H1 (cell line): Measurements from ENCODE around the gene GAS7. TPM values are rescaled to one million over a fixed set of nuclear protein-coding genes. Genes with fewer than 3 reads are reported as not detected.

ENCODE experiments used
- CTCF ChIA-PET: fragments of 300-600 bp; sonication (Branson Sonifier 250); formaldehyde crosslinking; loops from one replicate; lab custom pipeline; 2021; ENCODE audit not compliant: partially characterized antibody; lab: Charles Lee
- POLR2A ChIA-PET: fragments of 300-600 bp; sonication (Branson Sonifier 250); formaldehyde crosslinking; loops from one replicate; lab custom pipeline; 2021; ENCODE audit warnings: inconsistent platforms; ENCODE audit not compliant: partially characterized antibody; lab: Charles Lee
- DNase-seq, 2 experiments: peaks; one replicate each; pipeline versions ENCODE4 v3.0.0 to v3.0.0-alpha.2; 2010 to 2022; ENCODE audit warnings: low spot score in 2 of 2, low read depth in 1 of 2, mixed read lengths in 1 of 2
- FAIRE-seq: peaks from 2 replicates; lab custom pipeline; 2011; peaks lifted over from hg19 to GRCh38; lab: Jason Lieb, UNC
- H2AFZ ChIP-seq: 2 replicates; pipeline ENCODE4 v1.8.1; 2012; ENCODE audit warnings: low read length, inconsistent platforms
- H2AK5ac ChIP-seq: 2 replicates; pipeline ENCODE4 v1.6.1; 2013; ENCODE audit warnings: low read depth, low read length
- H2BK120ac ChIP-seq: replicated peaks from 2 replicates; pipeline ENCODE3; 2013; ENCODE audit warnings: low read depth, low read length, inconsistent platforms
- H2BK12ac ChIP-seq: 2 replicates; pipeline ENCODE4 v1.6.1; 2013; ENCODE audit warnings: low read depth, low read length
- H2BK15ac ChIP-seq: 2 replicates; pipeline ENCODE4 v1.6.1; 2013; ENCODE audit warnings: low read length
- H2BK20ac ChIP-seq: 2 replicates; pipeline ENCODE4 v1.6.1; 2013; ENCODE audit warnings: low read length
- H2BK5ac ChIP-seq: 2 replicates; pipeline ENCODE4 v1.6.1; 2013; ENCODE audit warnings: low read depth, low read length
- H3K14ac ChIP-seq: 2 replicates; pipeline ENCODE4 v1.6.1; 2013; ENCODE audit warnings: inconsistent platforms; ENCODE audit not compliant: insufficient read length
- H3K18ac ChIP-seq: 2 replicates; pipeline ENCODE4 v1.6.1; 2013; ENCODE audit warnings: low read length; ENCODE audit errors: extremely low read depth
- H3K23ac ChIP-seq: 2 replicates; pipeline ENCODE4 v1.6.1; 2013; ENCODE audit warnings: inconsistent platforms; ENCODE audit not compliant: insufficient read length
- H3K23me2 ChIP-seq: 2 replicates; pipeline ENCODE4 v1.6.1; 2013; ENCODE audit warnings: low read depth, low read length
- H3K27ac ChIP-seq: 2 replicates; pipeline ENCODE4 v1.6.1; 2011; ENCODE audit warnings: low read depth, low read length, inconsistent platforms
- H3K27me3 ChIP-seq, 4 experiments: replicated peaks in 1 of 4; 1 replicate in 1 of 4; 2 replicates in 3 of 4; pipeline versions ENCODE4 v1.6.1 to v1.8.1; 2011 to 2013; ENCODE audit warnings: low read length in 3 of 4, mild to moderate bottlenecking in 3 of 4, inconsistent platforms in 2 of 4, mixed read lengths in 2 of 4, moderate library complexity in 1 of 4; ENCODE audit not compliant: control insufficient read depth in 3 of 4, insufficient read depth in 3 of 4; ENCODE audit errors: extremely low read depth in 1 of 4
- H3K36me3 ChIP-seq, 4 experiments: 2 replicates each; pipeline versions ENCODE4 v1.6.1 to v1.8.1; 2011 to 2013; ENCODE audit warnings: mild to moderate bottlenecking in 4 of 4, low read length in 3 of 4, moderate library complexity in 2 of 4, control low read depth in 1 of 4, inconsistent platforms in 1 of 4; ENCODE audit not compliant: insufficient read depth in 4 of 4, control insufficient read depth in 2 of 4
- H3K4ac ChIP-seq: replicated peaks from 2 replicates; pipeline ENCODE3; 2013; ENCODE audit warnings: low read length, low read depth, mixed read lengths, inconsistent platforms; ENCODE audit not compliant: insufficient read length
- H3K4me1 ChIP-seq, 4 experiments: replicated peaks in 1 of 4; 1 replicate in 1 of 4; 2 replicates in 3 of 4; pipeline versions ENCODE4 v1.6.1 to v1.8.1; 2011 to 2013; ENCODE audit warnings: low read length in 3 of 4, inconsistent platforms in 2 of 4, mixed read lengths in 1 of 4; ENCODE audit not compliant: insufficient read depth in 4 of 4, control insufficient read depth in 3 of 4
- H3K4me2 ChIP-seq, 2 experiments: 2 replicates each; pipeline versions ENCODE4 v1.6.1 to v1.8.1; 2011 to 2013; ENCODE audit warnings: low read depth in 2 of 2, low read length in 2 of 2, control low read depth in 1 of 2, inconsistent platforms in 1 of 2, mild to moderate bottlenecking in 1 of 2; ENCODE audit not compliant: insufficient read depth in 1 of 2
- H3K4me3 ChIP-seq, 4 experiments: fragments of 200-600, 300-600 bp in 1 of 4; sonication (generic), shearing (Covaris generic), sonication (Bioruptor Twin) in 1 of 4; 2 replicates each; pipeline versions ENCODE4 v1.5.1 to v1.8.1; 2011 to 2016; ENCODE audit warnings: low read length in 4 of 4, low read depth in 3 of 4, control low read depth in 2 of 4, inconsistent platforms in 2 of 4, mild to moderate bottlenecking in 2 of 4, mixed read lengths in 1 of 4, moderate library complexity in 1 of 4; ENCODE audit not compliant: insufficient read depth in 2 of 4; ENCODE audit errors: extremely low read depth in 1 of 4
- H3K56ac ChIP-seq: replicated peaks from 2 replicates; pipeline ENCODE3; 2013; ENCODE audit warnings: low read depth, mild to moderate bottlenecking, mixed read lengths, low read length, inconsistent platforms; ENCODE audit not compliant: insufficient read length
- H3K79me1 ChIP-seq: 2 replicates; pipeline ENCODE4 v1.6.1; 2013; ENCODE audit warnings: low read depth, low read length, control low read depth
- H3K79me2 ChIP-seq, 2 experiments: 2 replicates each; pipeline versions ENCODE4 v1.6.1 to v1.8.1; 2012 to 2013; ENCODE audit warnings: low read length in 2 of 2, mild to moderate bottlenecking in 2 of 2, inconsistent platforms in 1 of 2; ENCODE audit not compliant: insufficient read depth in 2 of 2, control insufficient read depth in 1 of 2
- H3K9ac ChIP-seq, 4 experiments: replicated peaks in 1 of 4; 1 replicate in 1 of 4; 2 replicates in 3 of 4; pipeline versions ENCODE4 v1.6.1 to v1.8.1; 2011 to 2013; ENCODE audit warnings: low read depth in 3 of 4, low read length in 3 of 4, control low read depth in 2 of 4, mild to moderate bottlenecking in 2 of 4, moderate library complexity in 2 of 4, inconsistent platforms in 1 of 4; ENCODE audit errors: extremely low read depth in 1 of 4
- H3K9me3 ChIP-seq, 2 experiments: 2 replicates each; pipeline versions ENCODE4 v1.6.1 to v1.8.1; 2012 to 2013; ENCODE audit warnings: mild to moderate bottlenecking in 2 of 2, moderate library complexity in 2 of 2, control low read depth in 1 of 2, inconsistent platforms in 1 of 2, low read depth in 1 of 2, low read length in 1 of 2, mixed read lengths in 1 of 2; ENCODE audit not compliant: insufficient read depth in 2 of 2
- H4K20me1 ChIP-seq, 2 experiments: replicated peaks in 1 of 2; 2 replicates each; pipeline versions ENCODE3 to v1.8.1; 2011 to 2013; ENCODE audit warnings: inconsistent platforms in 2 of 2, low read length in 2 of 2, mild to moderate bottlenecking in 1 of 2; ENCODE audit not compliant: insufficient read depth in 2 of 2, control insufficient read depth in 1 of 2
- H4K5ac ChIP-seq: 2 replicates; pipeline ENCODE4 v1.6.1; 2013; ENCODE audit warnings: low read length, low read depth, mixed read lengths, inconsistent platforms; ENCODE audit not compliant: insufficient read length
- H4K8ac ChIP-seq: 2 replicates; pipeline ENCODE4 v1.8.0; 2013; ENCODE audit warnings: mild to moderate bottlenecking, moderate library complexity, low read length, inconsistent platforms; ENCODE audit not compliant: insufficient read depth; ENCODE audit errors: extremely low read depth
- H4K91ac ChIP-seq: replicated peaks from 2 replicates; pipeline ENCODE3; 2013; ENCODE audit warnings: low read length, mixed read lengths, inconsistent platforms; ENCODE audit not compliant: insufficient read length
- EGR1 ChIP-seq: IDR thresholded peaks from 2 replicates; pipeline ENCODE4 v1.6.1; 2011; ENCODE audit warnings: low read depth, low read length, borderline replicate concordance
- EP300 ChIP-seq, 2 experiments: IDR thresholded peaks; 1 replicate in 1 of 2; 2 replicates in 1 of 2; pipeline ENCODE4 v1.6.1; 2011 to 2012; ENCODE audit warnings: low read depth in 2 of 2, low read length in 2 of 2, mild to moderate bottlenecking in 2 of 2, borderline replicate concordance in 1 of 2, inconsistent platforms in 1 of 2, moderate library complexity in 1 of 2
- FOSL1 ChIP-seq: IDR thresholded peaks from 2 replicates; pipeline ENCODE4 v1.6.1; 2011; ENCODE audit warnings: mild to moderate bottlenecking, low read depth, low read length, moderate library complexity; ENCODE audit not compliant: insufficient read depth
- KDM4A ChIP-seq: IDR thresholded peaks from one replicate; pipeline ENCODE4 v1.7.1; 2012; ENCODE audit warnings: low read depth, mild to moderate bottlenecking, moderate library complexity, low read length, inconsistent platforms; ENCODE audit not compliant: severe bottlenecking
- KDM5A ChIP-seq: fragments of 200-600 bp; IDR thresholded peaks from 2 replicates; pipeline ENCODE4 v1.7.1; 2012; ENCODE audit warnings: mild to moderate bottlenecking, low read length, inconsistent platforms, mixed read lengths
- SUZ12 ChIP-seq: fragments of 200-600 bp; sonication (generic); IDR thresholded peaks from 2 replicates; pipeline ENCODE4 v1.6.1; 2012; ENCODE audit warnings: mild to moderate bottlenecking, inconsistent platforms, low read length, moderate library complexity, mixed read lengths
- TAF1 ChIP-seq: IDR thresholded peaks from 2 replicates; pipeline ENCODE4 v1.6.1; 2011; ENCODE audit warnings: mild to moderate bottlenecking, low read depth, low read length
- TEAD4 ChIP-seq: IDR thresholded peaks from 2 replicates; pipeline ENCODE4 v1.6.1; 2012; ENCODE audit warnings: low read depth, low read length, inconsistent platforms, mixed read lengths
- YY1 ChIP-seq: IDR thresholded peaks from 2 replicates; pipeline ENCODE4 v1.6.1; 2011; ENCODE audit warnings: low read depth, mild to moderate bottlenecking, low read length
- WGBS, 2 experiments: shearing (Covaris generic) in 1 of 2; methylation state at CpG; one replicate each; pipeline versions ENCODE4 v1.1.6 to v1.1.7; 2013 to 2015; ENCODE audit warnings: low lambda C conversion rate in 2 of 2, mixed read lengths in 2 of 2, inconsistent platforms in 1 of 2, low coverage in 1 of 2, missing lambda C conversion rate in 1 of 2; ENCODE audit not compliant: insufficient replicate concordance in 2 of 2, insufficient coverage in 1 of 2, insufficient read length in 1 of 2; ENCODE audit errors: extremely low coverage in 1 of 2, missing lambda C conversion rate in 1 of 2; 5-methylcytosine and 5-hydroxymethylcytosine counted together
- polyA plus RNA-seq, 7 experiments: library from polyadenylated mRNA; depleted of rRNA in 3 of 7; stranded (reverse) in 5 of 7; unstranded in 2 of 7; fragments of >200 nt in 5 of 7; fragments of 200-250 nt in 2 of 7; gene quantifications; 1 replicate in 5 of 7; 2 replicates in 1 of 7; 4 replicates in 1 of 7; pipeline versions ENCODE4 v1.2.1 to v1.2.3, GENCODE V29; 2011 to 2013; ENCODE audit warnings: missing spikeins in 2 of 7, mixed read lengths in 2 of 7
- total RNA-seq: library from RNA; stranded (reverse); fragmentation: NEBNext Ultra II Directional; extraction: Animal tissue kit (Norgen Biotek cat#: 25700); gene quantifications from 2 replicates; pipeline ENCODE4 v1.2.1, GENCODE V29; 2021
- TF ChIP-seq, protein P1 (sequence below): IDR thresholded peaks from 2 replicates; pipeline ENCODE4 v1.6.1; 2011; ENCODE audit warnings: low read depth, mild to moderate bottlenecking, low read length; ENCODE audit not compliant: insufficient read depth
- TF ChIP-seq, protein P2 (sequence below): IDR thresholded peaks from 2 replicates; pipeline ENCODE4 v1.6.1; 2012; ENCODE audit warnings: low read length, inconsistent platforms

GAS7 gene
- total and polyA plus RNA-seq, 2 of the 8 experiments (the other 6 are each of a cell fraction or from before 2014, with no cell fraction given) = 5.0 to 14.5 TPM

DNA sequence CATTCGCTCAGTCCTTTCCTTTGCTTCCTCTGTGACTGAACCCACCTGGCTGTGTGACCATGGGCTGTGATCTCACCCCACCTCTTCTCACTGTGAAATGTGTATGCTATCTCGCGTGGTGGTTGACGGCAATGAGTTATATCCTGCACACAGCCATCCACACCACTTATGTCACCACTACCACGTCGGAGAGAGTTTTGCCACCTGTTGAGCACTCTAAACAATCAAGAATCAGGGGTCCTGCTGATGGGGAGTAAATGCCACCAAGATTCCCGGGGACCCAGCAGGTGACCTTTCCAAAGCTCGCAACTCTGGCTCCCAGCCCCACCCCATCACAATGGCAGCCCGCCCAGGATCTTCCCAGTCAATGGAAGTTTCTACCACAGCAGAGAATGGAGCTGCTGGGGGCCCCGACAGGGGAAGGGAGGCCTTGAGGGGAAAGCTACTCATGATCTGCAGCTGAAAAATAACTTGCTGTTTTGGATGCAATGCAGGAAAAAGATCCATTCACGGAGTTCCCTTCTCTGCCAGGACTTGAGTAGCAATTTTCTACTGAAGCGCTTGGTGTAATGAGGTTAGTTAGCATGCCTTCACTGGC is 267.2 kb downstream of the GAS7 start:
- Histone ChIP-seq H2BK20ac (no peak overlapping the region), H3K4me3 (no peak overlapping the region), H4K8ac (no peak overlapping the region), H2BK5ac (no peak overlapping the region), H3K56ac (no peak overlapping the region), H3K9me3 (no peaks in the 10 kb centered on the region), H3K23me2 (no peaks in the 10 kb centered on the region), H3K14ac (no peak overlapping the region), H3K4me1 (peaks cover 0 to 5% (median 2%) of the 10 kb centered on the region in 4 experiments; a peak in 3 of 7 replicates), H3K23ac (no peak overlapping the region), H2AFZ (no peak overlapping the region), H2BK15ac (no peak overlapping the region), H3K4me2 (no peak overlapping the region), H2BK120ac (no peak overlapping the region), H3K36me3 (no peaks in the 10 kb centered on the region), H3K79me1 (no peaks in the 10 kb centered on the region), H4K91ac (no peak overlapping the region), H3K4ac (no peak overlapping the region), H3K9ac (no peak overlapping the region), H2BK12ac (no peak overlapping the region), H3K27me3 (no peaks in the 10 kb centered on the region), H4K5ac (no peak overlapping the region), H4K20me1 (no peaks in the 10 kb centered on the region), H3K27ac (no peak overlapping the region), H3K79me2 (no peaks in the 10 kb centered on the region), H3K18ac (no peak overlapping the region), H2AK5ac (no peak overlapping the region)
- DNase-seq = no peak
- FAIRE-seq = no peak
- ChIA-PET CTCF (interaction anchor here (0.6 to 8.4 kb wide), 8 partner anchors 11 to 683 kb away, joined by 3 to 130 read pairs (median 22); partner anchors contain the start of gene RCVRN), POLR2A (interaction anchor here (0.6 kb wide), 1 partner anchor 304 kb away, joined by 3 read pairs; no protein-coding TSS in a partner anchor)
- 83% methylated on average over 12 of the region's 12 CpGs; no CpG with 5 or more reads in 1 of the 2 experiments for WGBS, 2 experiments
- no peak for TF ChIP-seq KDM5A
- TF ChIP-seq EGR1 = no peak
- no peak for TF ChIP-seq YY1
- TF ChIP-seq EP300 (IDR thresholded peaks at IDR 0.05; ENCODE audit: borderline replicate concordance in 1 of 2, low read depth in 2 of 2, low read length in 2 of 2) = no peak
- no peak for TF ChIP-seq FOSL1
- no peak for TF ChIP-seq TAF1
- TF ChIP-seq, protein P1, sequence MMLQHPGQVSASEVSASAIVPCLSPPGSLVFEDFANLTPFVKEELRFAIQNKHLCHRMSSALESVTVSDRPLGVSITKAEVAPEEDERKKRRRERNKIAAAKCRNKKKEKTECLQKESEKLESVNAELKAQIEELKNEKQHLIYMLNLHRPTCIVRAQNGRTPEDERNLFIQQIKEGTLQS = no peak
- TF ChIP-seq, protein P2, sequence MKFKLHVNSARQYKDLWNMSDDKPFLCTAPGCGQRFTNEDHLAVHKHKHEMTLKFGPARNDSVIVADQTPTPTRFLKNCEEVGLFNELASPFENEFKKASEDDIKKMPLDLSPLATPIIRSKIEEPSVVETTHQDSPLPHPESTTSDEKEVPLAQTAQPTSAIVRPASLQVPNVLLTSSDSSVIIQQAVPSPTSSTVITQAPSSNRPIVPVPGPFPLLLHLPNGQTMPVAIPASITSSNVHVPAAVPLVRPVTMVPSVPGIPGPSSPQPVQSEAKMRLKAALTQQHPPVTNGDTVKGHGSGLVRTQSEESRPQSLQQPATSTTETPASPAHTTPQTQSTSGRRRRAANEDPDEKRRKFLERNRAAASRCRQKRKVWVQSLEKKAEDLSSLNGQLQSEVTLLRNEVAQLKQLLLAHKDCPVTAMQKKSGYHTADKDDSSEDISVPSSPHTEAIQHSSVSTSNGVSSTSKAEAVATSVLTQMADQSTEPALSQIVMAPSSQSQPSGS = no peak
- TF ChIP-seq TEAD4 = no peak
- TF ChIP-seq KDM4A = no peak
- TF ChIP-seq SUZ12 = no peak
